Progenitor cell of endocrine pancreas (in vitro differentiated cells): Measurements from ENCODE around the gene SCUBE1. TPM values are rescaled to one million over a fixed set of nuclear protein-coding genes. Genes with fewer than 3 reads are reported as not detected.
A peak's percentile ranks its signal among the peaks of the same experiment; 100 is the strongest.

Experiments used
- DNase-seq: peaks from one replicate; pipeline ENCODE4 v3.0.0; 2021; ENCODE audit warnings: low spot score; ENCODE audit not compliant: unreplicated experiment
- H3K27ac Mint-ChIP-seq: 2 replicates; pipeline ENCODE4 v1.8.0; 2021; ENCODE audit warnings: mild to moderate bottlenecking, moderate library complexity, mixed read lengths
- H3K27me3 Mint-ChIP-seq: 2 replicates; pipeline ENCODE4 v1.8.0; 2021; ENCODE audit warnings: mixed read lengths
- H3K36me3 Mint-ChIP-seq: 2 replicates; pipeline ENCODE4 v1.8.0; 2022; ENCODE audit warnings: mixed read lengths; ENCODE audit not compliant: insufficient read depth
- H3K4me1 Mint-ChIP-seq: 2 replicates; pipeline ENCODE4 v1.8.0; 2021; ENCODE audit warnings: low read depth, mixed read lengths
- H3K4me3 Mint-ChIP-seq: 2 replicates; pipeline ENCODE4 v1.8.0; 2021; ENCODE audit warnings: low read depth, mild to moderate bottlenecking, moderate library complexity, mixed read lengths
- H3K9me3 Mint-ChIP-seq: 2 replicates; pipeline ENCODE4 v1.8.0; 2021; ENCODE audit warnings: low read depth, mixed read lengths
- total RNA-seq: library from RNA; stranded (reverse); gene quantifications from 2 replicates; pipeline ENCODE4 v1.2.1, GENCODE V29; 2021
- TF ChIP-seq, protein P1 (sequence below): fragments of 200-600 bp; sonication (generic); IDR thresholded peaks from one replicate; pipeline ENCODE4 v1.5.0; 2021; ENCODE audit warnings: antibody characterized with exemption, mild to moderate bottlenecking; ENCODE audit not compliant: unreplicated experiment

The SCUBE1 gene
- total RNA-seq, 1 donor from 2014 or later, result 4.5 TPM

DNA sequence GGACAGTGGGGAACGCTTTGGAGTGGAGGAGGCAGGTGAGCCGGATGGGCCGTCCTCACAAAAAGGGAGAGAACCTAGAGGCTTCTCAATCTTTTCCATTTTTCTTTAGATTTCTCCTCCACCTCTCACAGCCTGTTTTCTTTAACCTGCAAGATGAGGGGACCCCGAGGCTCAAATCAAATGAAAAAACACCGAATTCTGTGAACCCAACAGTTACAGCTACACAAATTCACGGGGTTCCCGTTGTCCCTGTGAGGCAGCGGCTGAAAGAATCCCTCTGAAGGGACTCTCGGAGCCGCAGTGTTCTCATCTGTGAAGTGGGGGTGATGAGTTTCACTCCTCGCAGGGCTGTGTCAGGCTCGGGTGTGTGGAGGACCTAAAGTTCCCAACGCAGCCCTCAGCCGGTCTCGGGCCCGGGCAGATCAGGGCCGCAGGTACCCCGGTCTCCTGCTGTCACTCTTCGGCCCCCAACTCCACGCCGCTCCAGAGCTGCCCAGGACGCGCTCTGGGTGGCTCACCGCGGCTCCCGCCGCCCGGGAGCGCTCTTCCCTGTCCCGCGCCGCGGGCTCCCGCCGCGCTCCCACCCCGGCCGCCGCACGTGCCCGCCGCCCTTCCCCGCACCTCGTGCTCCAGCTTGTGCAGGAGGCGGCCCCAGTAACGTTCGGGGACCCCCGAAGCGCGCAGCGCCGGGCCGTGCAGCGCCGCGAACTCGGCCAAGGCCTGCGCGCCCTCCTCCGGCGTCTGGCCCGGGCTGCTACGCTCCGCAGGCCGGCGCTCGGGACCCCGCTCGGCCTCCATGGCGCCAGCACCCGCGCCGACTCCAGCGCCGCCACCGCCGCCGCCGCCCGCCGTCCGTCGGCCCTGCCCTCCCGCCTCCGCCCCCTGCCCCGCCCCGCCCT lies 156.7 kb downstream of the SCUBE1 start, which contains the start of gene TTLL12:
TTLL12 (minus strand) TSS at position 863 of the 899 bp plus-strand sequence; CDS start at position 798, 65 bp downstream.
- DNase-seq, result peak; percentile 61
- H3K27ac Mint-ChIP-seq, result peak within 1 kb of the TSS; percentile 93
- TF ChIP-seq, protein P1, sequence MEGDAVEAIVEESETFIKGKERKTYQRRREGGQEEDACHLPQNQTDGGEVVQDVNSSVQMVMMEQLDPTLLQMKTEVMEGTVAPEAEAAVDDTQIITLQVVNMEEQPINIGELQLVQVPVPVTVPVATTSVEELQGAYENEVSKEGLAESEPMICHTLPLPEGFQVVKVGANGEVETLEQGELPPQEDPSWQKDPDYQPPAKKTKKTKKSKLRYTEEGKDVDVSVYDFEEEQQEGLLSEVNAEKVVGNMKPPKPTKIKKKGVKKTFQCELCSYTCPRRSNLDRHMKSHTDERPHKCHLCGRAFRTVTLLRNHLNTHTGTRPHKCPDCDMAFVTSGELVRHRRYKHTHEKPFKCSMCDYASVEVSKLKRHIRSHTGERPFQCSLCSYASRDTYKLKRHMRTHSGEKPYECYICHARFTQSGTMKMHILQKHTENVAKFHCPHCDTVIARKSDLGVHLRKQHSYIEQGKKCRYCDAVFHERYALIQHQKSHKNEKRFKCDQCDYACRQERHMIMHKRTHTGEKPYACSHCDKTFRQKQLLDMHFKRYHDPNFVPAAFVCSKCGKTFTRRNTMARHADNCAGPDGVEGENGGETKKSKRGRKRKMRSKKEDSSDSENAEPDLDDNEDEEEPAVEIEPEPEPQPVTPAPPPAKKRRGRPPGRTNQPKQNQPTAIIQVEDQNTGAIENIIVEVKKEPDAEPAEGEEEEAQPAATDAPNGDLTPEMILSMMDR, result peak; percentile 15
- peaks cover 8% of the 10 kb centered on the region for H3K27me3 Mint-ChIP-seq
- peak within 1 kb of the TSS; percentile 75 for H3K4me3 Mint-ChIP-seq
- H3K9me3 Mint-ChIP-seq, result peaks cover 3% of the 10 kb centered on the region
- H3K36me3 Mint-ChIP-seq, result peaks cover 1% of the 10 kb centered on the region
- H3K4me1 Mint-ChIP-seq, result peaks cover 2% of the 10 kb centered on the region

DNA sequence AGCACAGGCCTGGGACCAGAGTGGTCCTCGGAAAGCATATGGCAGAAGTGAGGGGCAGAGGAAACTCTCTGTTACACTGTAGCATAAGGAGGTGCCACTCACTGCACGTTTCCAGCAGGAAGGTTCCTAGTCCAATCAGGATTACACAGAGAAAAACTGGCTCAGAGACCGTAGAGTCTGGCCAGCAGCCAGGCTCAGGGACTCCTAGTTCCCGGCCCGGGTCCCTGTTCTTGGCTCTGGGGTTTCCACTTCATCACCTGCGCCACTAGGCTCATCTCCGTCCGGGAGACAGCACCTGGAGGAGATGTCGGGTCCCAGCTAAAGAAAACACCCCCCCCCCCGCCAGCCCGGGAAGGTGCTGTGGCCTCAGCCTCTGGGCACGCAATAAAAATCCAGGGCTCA lies 157.3 kb downstream of the SCUBE1 start:
- Mint-ChIP-seq H3K4me3 (peak overlapping the region; percentile 70), H3K27me3 (peaks cover 4% of the 10 kb centered on the region), H3K9me3 (no peaks in the 10 kb centered on the region), H3K36me3 (peaks cover 3% of the 10 kb centered on the region), H3K4me1 (peaks cover 2% of the 10 kb centered on the region), H3K27ac (no peak overlapping the region)
- TF ChIP-seq, protein P1, result no peak
- DNase-seq, result no peak

DNA sequence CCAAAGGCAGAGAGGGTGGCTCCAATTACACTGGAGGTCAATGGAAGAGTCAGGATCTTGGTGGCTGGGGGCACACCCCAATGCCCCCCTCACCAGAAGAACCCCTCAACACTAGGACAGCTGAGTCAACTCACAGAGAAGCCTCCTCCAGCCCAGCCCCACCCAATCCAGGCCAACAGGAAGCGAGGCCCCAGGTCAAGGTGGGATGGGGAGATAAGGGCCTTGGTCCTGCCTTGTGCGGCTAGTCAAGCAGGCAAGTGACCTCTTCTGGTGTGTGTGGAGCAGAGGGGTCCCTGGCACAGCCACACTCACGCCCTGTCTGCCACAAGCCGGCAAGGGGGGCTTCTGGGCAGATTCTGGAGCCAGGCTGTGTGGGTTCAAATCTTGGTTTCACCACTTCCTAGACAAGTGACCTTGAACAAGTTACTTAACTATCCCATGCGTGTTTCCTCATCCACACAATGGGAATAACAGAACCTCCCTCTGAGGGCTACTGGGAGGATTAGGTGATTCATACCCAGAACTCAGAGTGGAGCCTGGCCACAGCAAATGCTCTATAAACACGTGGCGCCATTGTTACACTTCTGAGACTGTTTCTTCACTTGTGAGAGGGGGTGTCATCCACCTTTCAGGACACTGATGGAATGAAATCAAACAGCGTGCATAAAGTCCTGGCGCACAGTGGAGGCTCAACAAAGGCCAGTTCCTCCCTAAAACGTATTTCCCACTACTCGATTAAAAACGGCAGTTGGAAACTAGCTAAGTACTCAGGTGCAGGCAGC lies 159.5 kb downstream of the SCUBE1 start:
- no peak overlapping the region for H3K27ac Mint-ChIP-seq
- no peak for DNase-seq
- TF ChIP-seq, protein P1, result no peak
- H3K27me3 Mint-ChIP-seq, result no peaks in the 10 kb centered on the region
- no peaks in the 10 kb centered on the region for H3K9me3 Mint-ChIP-seq
- H3K4me1 Mint-ChIP-seq, result no peaks in the 10 kb centered on the region
- H3K4me3 Mint-ChIP-seq, result no peak overlapping the region
- H3K36me3 Mint-ChIP-seq, result peaks cover 3% of the 10 kb centered on the region

DNA sequence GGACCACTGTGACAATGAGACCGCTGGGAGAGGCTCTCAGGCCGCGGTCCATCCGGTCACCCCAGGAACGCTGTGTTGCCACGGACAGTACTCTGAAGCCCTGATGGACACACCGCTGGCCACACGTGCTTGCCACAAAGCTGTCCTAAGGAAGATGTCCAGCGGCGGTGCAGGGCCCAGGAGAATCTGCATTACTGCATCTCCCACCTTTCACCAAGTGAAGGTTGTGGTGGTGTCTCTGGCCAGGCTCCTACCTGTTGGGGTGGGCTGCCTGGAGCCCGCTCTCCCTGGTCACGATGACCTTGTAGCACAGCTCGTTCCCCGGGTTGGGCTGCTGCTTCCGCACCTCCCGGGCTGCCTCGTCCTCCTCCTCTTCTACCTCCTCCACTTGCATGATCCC lies 160.4 kb downstream of the SCUBE1 start:
- Mint-ChIP-seq H3K27ac (no peak overlapping the region), H3K9me3 (no peaks in the 10 kb centered on the region), H3K4me1 (no peaks in the 10 kb centered on the region), H3K4me3 (no peak overlapping the region), H3K27me3 (no peaks in the 10 kb centered on the region), H3K36me3 (peaks cover 3% of the 10 kb centered on the region)
- DNase-seq, result no peak
- TF ChIP-seq, protein P1, result no peak

DNA sequence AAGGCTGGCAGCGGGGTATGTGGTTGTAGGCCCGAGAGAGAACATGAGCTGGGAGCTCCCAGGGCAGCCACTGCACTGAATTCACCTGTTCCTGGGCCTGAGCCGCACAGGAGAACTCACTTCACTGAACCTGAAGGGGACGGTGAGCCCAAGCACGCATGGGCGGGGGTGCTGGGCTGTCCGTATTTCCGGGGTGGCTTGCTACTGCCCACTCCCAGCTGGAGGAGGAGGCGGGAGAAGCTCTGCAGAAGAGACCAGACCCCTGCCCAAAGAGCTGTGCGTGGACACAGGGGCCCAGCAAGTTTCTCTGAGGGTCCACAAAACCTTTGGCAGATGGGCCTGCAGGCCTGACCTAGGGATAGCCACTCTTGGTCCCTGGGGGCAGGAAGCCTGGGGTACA lies 161.1 kb downstream of the SCUBE1 start:
- Mint-ChIP-seq H3K27ac (no peak overlapping the region), H3K4me1 (no peaks in the 10 kb centered on the region), H3K36me3 (peaks cover 3% of the 10 kb centered on the region), H3K27me3 (no peaks in the 10 kb centered on the region), H3K9me3 (no peaks in the 10 kb centered on the region), H3K4me3 (no peak overlapping the region)
- TF ChIP-seq, protein P1, result no peak
- no peak for DNase-seq
